HG02759 (cell line): ENCODE measurements around the gene SLC16A11.
"Not testable (repeated sequence)": the region's sequence is repeated elsewhere in the genome, so short reads cannot be mapped to it uniquely, and the experiment has no call there.

ENCODE experiments used
- ATAC-seq: cut with Tn5 transposase; IDR thresholded peaks from one replicate; pipeline ENCODE4 v1.9.1; 2021; ENCODE audit warnings: mild to moderate bottlenecking, moderate library complexity; ENCODE audit not compliant: unreplicated experiment

Gene SLC16A11

DNA sequence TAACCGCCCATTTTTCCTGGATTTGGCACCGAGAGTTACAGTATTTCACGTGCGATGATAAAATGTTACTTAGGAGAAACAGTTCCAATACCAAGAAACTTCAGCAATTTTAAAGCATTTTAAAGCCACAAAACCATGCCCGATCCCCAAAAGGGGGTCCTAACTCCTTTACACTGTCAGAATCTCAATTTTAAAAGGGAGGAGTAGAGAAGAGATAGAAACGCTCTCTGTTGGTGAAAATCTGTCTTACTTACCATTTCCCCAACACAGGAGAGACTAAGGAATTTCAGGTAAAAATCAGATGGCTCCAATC is 32.0 kb downstream of the SLC16A11 start:
- no peak for ATAC-seq

DNA sequence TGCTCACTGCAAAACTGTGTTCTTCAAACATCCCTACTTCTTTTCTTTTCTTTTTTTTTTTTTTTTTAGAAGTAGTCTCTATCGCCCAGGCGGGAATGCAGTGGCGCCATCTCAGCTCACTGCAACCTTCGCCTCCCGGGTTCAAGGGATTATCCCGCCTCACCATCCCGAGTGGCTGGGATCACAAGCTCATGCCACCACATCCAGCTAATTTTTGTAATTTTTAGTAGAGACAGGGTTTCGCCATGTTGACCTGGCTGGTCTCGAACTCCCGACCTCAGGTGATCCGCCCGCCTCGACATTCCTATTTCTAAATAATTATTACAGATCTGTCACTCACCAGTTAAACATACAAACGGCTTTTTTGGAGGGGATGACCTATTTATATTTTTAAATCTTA is 32.5 kb downstream of the SLC16A11 start:
- no peak for ATAC-seq

DNA sequence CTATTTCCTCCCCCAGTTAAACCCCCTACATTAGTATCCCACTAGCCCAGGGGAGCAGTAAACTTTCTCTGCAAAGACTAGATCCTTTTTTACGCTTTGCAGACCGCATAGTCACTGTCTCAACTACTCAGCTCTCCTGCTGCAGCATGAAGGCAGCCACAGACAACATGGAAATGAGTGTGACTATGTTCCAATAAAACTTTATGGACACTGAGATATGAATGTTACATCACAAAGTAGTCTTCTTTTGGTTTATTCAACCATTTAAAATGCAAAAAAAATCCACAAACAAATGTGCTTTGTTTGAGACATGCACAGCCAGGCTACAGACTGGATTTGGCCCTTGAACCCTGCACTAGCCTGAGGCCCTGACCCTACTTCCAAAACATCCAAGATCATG is 33.4 kb downstream of the SLC16A11 start:
- no peak for ATAC-seq

DNA sequence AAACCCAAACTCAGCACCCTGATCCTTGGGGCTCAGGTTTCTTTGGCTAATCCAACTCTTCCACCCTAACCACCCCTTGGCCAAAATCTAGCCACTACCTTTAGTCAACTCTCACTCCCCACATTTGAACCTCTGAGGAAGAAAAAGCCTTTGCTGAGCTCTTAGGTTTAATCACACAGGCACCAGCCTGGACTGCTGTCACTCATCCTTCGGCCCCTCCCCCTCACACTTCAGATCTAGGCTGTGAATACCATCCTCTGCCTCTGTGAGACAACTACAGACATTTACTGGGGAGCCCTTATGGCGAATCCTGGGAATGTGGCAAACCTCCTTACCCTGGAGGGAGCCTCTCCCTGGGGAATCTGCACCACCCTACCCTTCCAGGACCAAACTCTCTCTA is 36.7 kb downstream of the SLC16A11 start:
- no peak for ATAC-seq

DNA sequence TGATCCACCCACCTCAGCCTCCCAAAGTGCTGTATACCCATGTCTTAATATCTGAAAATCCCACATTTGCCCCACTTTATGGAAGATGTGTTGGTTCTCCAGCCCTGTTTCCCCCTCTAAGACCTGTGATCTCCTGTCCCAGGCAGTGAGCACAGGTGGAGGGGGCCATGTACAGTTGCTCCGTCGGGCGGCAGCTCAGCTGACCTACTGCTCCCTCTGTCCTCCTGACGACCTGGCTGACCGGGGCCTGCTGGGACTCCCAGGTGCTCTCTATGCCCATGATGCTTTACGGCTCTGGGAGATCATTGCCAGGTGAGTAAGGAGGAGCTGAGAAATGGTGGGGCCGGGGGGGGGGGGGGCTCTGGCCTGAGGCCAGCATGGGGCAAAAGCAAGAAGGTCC is 38.2 kb downstream of the SLC16A11 start:
- no peak for ATAC-seq

DNA sequence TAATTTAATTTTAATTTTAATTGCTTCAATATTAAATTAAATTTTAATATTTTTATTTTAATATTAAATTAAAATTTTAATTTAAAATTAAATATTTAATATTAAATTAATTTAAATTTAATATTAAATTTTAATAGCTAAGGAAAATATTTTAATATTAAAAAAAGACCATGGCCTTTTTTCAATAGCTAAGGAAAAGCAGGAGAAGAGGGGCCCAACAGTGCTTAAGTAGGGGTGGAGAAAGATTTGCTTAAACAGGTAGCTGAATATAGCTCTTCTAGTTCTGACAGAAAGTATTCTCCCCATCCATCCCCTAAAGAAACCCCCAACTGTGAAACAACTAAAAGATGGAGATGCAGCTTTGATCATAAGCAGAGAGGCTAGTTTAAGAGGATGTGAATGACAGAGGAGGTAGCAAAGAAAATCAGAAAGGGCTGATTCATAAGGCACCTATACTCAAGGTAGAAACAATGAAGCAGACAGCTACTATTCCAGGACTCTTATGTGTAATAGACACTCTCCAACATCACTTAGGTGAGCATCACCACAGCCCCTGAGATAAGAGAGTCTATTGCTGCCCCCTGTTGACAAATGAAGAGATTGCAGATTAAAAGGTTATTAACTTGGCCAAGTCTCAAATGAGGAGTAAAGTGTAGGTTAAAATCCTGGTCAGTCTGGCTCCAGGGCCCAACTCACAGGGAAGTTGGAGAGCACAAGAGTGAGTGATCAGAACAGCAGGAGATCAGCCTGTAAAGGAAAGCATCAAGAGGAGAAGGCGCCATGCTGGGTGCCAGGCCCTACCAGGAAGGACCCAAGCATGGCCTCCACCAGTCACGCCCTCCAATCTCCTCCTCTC is 39.3 kb downstream of the SLC16A11 start:
- no peak for ATAC-seq

DNA sequence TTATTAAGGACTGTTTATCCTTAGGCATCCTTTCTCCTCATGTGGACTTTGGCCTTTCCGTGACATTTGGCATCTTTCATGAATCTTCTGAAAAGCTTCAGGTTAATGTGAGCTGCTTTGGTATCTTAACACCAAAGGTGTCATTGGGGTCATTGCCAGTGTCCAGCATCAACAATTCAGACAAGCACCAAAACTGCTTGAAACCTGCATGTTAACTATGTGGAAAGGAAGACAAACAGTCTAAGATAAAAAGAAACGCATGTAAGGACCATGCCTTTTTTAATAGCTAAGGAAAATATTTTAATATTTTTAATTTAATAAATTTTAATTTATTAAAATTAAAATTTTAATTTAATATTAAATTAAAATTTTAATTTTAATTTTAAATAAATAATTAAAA is 40.1 kb downstream of the SLC16A11 start:
- ATAC-seq, result no peak

DNA sequence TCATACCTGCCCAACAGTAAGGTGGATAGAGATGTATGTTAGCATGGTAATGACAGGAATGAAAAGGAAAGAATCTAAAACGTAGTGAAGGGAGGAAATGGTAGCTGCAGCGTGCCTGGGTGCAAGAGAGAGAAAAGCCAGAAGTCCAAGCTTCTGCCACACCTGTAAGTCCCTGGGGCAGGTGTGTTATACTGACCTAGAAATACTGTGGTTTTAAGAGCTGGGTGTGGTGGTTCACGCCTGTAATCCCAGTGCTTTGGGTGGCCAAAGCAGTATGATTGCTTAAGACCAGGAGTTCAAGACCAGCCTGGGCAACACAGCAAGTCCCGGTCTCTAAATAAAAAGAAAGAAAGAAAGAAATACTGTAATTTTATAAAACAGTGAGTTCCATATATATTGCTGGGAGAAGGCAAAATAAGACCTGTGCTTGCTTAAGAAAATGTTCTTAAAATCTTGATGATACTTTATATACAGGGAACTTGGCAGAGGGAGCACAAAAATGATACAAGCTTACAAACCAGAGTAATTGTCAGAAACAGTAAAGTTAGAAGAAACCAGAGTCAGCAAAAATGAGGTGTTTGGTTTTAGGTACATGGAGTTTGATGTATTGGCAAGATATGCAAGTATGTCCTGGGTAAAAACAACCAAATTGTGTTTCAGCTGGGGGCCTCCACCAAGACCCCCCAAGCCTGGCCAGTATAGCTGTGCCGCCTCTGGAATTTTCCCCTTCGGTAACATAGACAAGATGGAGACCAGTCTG is 41.4 kb downstream of the SLC16A11 start:
- ATAC-seq, result no peak

DNA sequence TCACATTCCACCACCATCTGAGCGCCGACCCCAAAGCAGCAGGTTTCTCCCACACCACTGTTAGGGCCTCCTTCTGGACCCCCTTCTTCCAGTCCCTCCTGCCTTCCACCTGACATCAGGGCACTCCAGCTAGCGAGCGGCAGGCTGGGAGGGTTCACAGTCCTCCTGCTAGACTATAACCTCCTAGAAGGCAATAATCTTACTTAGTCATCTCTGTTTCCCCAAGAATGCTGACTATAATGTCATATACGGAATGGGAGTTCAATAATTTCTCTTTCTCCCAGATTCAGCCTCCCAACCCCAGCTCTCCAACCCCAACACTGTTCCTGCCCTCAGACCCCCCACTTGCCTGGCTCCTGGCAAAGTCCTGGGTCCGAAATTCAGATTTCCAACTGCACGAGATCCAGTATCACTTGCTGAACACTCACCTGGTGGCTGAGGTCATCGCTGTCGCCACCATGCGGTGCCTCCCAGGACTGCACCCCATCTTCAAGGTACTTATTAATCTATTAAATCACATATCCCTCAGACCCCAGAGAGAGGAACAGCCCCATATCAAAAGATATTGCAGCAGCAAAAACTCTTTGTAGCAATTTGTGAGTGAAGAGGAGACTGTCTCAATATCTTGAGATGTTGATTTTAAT is 42.5 kb downstream of the SLC16A11 start:
- no peak for ATAC-seq

DNA sequence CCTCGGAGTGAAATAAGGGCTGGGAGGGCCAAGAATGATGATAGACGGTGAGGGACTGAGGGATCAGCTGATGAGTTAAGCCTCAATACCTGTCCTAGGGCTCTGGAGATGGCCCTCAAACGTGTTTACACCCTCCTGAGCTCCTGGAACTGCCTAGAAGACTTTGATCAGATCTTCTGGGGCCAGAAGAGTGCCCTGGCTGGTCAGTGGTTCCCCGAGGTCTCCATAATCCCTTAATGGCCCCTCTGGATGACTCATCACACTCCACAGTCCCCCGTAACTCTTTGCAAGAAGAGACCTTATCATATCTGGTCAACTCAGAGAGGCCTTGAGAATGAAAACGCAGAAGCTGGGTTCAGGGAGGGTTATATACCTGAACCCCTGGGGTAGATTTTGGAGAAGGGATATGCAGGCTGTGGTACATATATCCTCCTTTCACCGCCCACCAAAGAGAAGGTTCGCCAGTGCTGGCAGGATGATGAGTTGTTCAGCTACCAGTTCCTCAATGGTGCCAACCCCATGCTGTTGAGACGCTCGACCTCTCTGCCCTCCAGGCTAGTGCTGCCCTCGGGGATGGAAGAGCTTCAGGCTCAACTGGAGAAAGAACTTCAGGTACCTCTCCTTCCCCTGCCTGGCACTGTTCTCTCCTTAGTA is 44.9 kb downstream of the SLC16A11 start:
- no peak for ATAC-seq

DNA sequence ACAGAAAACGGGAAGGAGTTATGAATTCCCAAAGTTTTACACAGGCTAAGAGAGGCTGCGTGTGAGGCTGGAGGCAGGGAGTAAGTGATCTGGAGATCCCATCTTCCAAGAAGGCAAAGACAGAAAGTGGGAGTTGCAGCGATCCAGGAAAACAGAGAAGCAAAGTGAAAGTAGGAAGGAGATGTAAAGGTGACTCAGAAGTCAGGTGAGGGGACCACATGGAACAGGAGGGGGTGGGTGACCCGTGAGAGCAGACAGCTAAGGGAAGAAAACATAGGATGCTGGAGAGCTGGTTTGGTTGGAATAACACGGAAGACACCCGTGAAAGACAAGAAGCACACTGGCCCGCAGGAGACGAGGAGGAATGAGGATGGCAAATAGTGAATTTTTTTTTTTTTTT is 46.7 kb downstream of the SLC16A11 start:
- ATAC-seq, result no peak

DNA sequence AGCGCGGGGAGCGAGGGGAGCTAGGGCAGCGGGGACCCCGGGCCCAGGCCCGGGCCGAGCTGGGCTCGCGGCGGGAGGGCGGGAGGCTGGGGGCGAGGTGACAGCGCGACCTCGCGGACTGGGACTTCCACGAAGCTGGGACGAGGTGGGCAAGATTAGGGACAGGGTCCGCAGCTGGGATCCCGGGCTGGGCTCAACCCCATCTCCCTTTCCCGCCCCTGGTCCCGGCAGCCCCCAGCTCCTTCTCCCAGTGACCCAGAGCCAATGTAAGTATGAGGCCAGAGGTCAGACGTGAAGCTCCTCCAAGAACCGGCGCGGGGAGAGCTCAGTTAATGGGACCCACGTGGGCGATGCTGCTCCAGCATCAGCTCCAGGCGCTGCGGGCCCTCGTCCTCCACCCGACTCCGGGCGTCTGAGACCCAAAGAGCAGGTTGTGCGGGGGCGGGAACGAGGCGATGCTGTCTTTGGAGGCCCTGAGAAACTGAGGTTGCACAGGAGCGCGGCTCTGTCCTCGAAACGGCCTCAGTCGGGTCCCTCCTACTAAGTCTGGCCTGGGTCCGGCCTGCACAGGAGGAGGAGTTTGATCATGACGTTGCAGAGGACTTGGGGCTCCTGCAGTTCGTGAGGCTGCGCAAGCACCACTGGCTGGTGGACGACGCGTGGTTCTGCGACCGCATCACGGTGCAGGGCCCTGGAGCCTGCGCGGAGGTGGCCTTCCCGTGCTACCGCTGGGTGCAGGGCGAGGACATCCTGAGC is 47.5 kb downstream of the SLC16A11 start:
- no peak for ATAC-seq

DNA sequence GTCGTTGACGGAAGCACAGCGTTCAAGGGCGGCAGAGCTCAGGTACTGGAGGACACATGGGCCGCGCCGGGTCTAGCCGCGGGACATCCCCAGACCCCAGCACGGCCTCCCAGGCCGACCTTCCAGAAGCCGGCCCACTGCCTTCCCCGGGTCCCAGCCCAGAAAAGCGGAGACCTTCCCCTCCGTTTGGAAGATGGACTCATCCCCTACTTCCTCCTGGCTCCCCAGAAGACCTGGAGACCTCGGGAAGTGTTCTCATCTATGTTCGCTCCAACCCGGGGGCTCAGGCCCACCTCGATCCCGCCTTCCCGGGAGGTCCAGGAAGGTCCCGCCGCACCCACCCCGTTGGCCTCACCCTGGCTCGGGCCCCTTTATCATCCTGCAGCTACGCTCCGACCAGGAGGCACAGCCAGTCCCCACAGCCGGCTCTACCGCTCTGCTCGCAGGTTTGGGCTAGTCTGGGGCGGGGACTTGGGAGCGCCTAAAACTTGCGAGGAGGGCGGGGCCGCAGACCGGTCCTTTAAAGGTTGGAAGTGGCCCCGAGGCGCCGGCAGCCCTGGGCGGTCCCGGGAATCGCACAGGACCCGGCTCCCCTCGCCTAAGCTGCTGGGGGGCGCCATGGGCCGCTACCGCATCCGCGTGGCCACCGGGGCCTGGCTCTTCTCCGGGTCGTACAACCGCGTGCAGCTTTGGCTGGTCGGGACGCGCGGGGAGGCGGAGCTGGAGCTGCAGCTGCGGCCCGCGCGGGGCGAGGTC is 48.2 kb downstream of the SLC16A11 start, which contains the start of gene ALOX12:
Gene ALOX12 (plus strand): TSS at position 550 of the 756 bp plus-strand sequence. CDS start 69 bp downstream, at position 619.
- ATAC-seq, result no peak

DNA sequence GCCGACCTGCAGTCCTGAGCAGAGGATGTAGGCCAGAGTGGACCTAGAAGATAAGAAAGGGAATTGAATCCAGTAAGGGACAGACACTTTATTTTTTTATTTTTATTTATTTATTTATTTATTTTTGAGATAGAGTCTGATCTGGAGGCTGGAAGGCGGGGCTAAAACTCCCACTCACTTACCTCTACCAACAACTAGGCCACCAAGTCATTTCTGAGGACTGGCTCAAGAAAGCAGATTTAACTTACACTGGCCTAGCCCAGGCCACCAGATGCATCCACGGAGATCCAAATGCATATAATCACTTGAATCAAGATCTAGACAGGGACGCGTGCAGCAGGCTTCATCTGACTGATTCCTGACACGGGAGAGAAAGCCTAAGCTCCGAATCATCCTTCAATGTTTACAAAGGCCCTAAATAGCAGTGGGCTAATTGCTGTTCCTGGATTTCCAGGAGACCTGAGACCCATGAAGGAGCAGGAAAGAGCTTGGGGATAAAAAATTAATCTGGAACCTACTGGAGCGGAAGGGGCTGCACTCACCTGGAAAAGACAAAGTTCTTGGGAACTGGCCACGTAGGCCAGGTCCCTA is 49.1 kb downstream of the SLC16A11 start:
- no peak for ATAC-seq

DNA sequence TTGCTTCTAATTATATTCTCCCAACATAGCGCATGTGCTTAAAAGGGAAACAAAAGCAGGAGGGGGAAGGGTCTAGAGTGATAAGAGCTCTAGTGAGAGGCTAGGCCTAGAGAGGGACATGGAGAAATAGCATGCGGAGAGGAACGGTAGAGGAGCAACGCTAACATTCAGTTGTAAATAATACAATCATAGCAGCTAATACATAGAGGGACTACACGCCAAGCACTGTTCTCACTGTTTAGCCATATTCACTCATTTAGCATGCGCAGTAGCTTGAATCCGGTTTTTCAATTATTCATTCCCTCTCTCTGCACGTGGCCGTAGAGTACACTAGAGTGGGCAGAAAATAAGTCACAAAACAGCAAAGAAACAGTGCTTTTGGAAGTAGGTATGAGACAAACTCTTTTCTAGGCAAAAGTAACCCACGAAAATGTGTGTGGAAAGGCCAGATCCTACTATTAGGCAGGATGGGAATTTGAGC is 49.7 kb downstream of the SLC16A11 start:
- no peak for ATAC-seq

DNA sequence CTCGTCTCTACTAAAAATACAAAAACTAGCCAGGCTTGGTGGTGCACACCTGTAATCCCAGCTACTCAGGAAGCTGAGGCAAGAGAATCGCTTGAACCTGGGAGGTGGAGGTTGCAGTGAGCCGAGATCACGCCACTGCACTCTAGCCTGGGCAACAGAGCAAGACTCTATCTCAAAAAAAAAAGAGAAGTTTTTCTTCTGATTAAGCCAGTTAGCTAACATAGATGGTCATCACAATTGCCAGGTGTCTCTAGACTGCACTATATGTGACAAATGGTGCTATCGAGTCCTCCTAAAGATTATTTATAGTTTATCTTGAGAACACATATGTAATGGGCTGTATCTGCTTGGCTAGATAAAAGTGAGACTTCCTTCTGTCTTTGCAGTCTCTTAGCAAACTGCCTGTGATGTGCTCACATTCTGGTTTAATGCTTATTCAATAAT is 50.3 kb downstream of the SLC16A11 start:
- ATAC-seq, result not testable (repeated sequence)
